NCI-H510A treated with DMSO at 0.1 percent for 48 hours (cell line): ENCODE data around the gene ATP5F1E.
"Not testable (repeated sequence)": the region's sequence is repeated elsewhere in the genome, so short reads cannot be mapped to it uniquely, and the experiment has no call there.

Experiments
- DNase-seq: peaks from one replicate; lab custom pipeline; 2025; lab: John Stamatoyannopoulos, UW

ATP5F1E gene

GRCh38 chr20:58988565-58988882, 43.6 kb downstream of the ATP5F1E start:
- DNase-seq, result no peak

GRCh38 chr20:58987790-58988564, 44.2 kb downstream of the ATP5F1E start:
- DNase-seq, result no peak

- DNase-seq, result no peak
Measured at GRCh38 chr20:58986968-58987517, 45.1 kb downstream of the ATP5F1E start.

GRCh38 chr20:58986286-58986967, 45.7 kb downstream of the ATP5F1E start:
- no peak for DNase-seq

- DNase-seq, result no peak
Measured at GRCh38 chr20:58985656-58986055, 46.5 kb downstream of the ATP5F1E start.

DNA sequence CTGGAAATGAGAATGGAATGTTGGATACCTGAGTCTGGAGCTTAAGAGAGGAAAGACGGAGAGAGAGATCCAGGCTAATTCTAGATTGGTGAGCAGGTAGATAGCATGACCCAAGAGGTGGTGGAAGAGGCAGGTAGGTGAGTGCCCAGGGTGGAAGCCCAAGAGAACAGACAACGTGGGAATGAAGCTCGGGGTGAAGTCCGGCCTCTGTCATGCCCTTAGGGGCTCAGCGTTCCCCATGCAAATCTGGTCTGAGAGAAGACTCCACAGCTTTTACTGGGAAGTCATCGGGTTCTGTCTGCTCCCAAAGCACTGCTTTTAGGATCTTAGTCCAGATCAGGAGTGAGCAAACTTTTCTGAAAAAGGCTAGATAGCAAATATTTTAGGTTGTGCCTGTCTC, 47.4 kb downstream of the ATP5F1E start:
- no peak for DNase-seq

- DNase-seq, result not testable (repeated sequence)
Measured at GRCh38 chr20:58983115-58983468, 49.0 kb downstream of the ATP5F1E start.

DNA sequence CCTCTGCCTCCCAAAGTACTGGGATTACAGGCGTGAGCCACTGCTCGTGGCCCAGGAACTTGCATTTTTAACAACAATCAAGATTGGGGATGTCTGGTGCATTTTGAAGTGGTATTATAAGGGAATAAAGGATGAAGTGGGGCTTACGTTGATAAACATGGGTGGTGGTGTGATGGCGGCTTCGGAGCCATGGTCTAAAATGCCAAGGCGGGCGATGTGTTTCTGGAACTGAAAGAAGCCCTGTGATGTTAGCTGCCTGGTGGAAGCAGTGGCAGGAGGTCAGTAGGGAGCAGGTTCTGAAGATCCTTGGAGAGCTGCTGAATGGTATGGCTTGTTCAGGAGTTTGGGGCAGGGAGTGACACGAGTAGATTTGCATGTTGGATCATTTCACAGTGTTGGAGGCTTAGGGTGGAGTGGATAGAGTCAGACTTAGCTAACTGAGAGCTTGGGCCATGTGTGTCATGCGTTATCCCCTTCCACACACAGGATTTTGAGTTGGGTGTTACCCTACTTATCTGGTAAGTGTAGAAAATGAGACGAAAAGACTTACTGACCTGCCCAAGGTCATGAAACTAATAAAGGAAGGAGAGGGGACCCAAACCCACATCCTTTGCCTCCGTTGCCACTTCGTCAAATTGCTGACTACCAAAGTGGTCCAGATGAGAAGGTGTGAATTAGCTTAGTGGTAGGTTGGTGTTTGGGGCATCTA, 49.6 kb downstream of the ATP5F1E start:
- no peak for DNase-seq

DNA sequence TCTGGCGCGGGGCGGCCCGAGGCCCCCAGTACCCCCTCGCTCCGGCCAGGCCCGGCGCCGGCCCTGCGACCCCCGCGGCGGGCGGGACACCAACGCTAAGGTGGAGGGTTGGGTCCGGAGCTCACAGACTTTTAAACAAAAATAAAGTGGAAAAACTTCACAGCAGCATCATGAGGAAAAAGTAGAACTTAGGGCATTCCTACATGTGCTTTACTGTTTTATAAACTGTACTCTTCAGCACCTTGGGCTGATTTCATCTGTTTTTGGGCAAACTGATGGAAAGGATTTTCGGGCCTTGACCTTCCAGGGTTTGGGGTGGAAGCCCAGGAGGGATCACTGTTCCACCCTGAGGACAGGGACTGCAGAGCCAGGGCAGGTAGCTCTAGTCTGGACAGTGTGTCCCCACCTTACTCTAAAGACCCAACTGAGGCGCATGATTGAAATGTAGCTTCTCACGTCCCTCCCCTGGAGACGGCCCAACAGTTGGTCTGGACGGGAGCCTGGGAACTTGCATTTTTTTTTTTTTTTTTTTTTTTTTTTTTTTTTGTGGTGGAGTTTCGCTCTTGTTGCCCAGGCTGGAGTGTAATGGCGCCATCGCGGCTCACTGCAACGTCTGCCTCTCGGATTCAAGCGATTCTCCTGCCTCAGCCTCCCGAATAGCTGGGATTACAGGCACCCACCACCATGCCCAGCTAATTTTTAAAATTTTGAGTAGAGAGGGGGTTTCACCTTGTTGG, 50.3 kb downstream of the ATP5F1E start:
- DNase-seq, result peak; percentile 26

DNA sequence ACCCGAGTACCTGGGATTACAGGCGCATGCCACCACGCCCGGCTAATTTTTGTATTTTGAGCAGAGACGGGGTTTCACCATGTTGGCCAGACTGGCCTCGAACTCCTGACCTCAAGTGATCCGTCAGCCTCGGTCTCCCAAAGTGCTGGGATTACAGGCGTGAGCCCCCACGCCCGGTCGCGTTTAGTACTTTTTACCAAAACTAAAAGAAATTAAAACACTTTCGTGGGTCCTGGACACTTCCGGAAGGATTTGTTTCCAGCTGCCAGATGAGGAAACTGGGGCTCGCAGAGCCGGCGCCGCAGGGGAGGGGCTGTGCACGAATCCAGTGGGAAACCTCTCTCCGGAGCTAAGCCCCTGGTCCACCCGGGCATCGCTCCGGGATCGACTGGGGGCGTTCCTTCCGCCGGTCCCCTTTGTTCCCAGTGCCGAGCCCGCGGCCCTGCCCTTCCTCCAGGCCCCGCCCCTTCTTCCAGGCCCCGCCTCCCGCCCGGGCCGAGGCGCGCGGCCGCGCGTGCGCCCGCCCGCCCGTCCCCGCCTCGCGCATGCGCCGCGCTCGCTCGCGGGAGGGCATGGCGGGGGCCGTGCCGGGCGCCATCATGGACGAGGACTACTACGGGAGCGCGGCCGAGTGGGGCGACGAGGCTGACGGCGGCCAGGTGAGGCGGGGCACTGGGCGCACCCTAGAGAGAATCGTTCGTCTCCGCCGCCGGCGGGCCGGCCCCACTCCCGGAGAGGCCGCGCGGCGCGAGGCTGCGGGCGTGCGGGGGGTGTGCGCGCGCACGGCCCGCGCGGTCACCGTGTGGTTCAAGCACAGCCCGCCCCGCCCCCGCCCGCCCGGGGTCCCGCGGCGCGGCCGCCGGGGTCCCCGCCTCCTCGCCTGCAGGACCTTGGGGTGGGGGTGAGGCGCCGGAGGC, 51.2 kb downstream of the ATP5F1E start, which contains the start of gene NELFCD:
NELFCD (plus strand) TSS at position 546 of the 917 bp plus-strand sequence; CDS start at position 600, 54 bp downstream.
- DNase-seq, result peak; percentile 62

DNA sequence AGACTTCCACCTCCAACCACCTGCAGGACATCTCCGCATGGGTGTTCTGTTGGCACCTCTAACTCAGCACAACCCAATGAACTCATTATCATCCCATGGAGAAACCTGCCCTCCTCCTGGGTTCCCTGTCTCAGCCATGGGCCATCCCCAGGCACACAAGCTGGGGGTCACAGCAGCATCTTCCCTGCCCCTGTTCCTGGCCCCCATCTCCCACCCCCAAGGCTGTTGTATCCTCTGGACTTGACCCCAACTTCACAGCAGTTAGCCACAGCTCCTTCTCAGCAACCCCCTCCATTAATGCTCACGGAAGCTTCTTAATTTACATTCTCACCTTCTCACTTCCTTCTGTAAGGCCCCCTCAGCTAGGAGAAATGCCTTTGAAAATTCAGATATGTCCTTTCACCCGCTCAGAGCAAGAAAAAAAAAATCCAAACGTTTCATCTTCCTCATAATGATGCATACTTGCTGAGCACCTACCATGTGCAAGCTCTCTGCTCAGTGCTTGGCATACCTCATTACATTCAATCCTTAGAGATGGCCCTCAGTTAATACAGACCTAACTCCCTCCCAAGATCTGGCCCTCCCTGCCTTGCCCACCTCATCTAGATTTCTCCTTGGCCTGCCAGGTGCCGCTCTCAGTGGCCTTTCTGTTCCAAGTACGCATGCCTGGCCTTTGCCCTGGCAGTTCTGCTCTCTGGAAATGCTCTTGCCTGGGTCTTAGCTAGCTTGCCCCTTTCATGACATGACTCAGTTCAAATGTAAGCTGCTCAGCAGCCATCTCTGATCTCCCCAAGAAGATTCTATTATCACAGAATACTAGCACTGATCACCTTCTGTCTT, 53.6 kb downstream of the ATP5F1E start:
- no peak for DNase-seq

DNA sequence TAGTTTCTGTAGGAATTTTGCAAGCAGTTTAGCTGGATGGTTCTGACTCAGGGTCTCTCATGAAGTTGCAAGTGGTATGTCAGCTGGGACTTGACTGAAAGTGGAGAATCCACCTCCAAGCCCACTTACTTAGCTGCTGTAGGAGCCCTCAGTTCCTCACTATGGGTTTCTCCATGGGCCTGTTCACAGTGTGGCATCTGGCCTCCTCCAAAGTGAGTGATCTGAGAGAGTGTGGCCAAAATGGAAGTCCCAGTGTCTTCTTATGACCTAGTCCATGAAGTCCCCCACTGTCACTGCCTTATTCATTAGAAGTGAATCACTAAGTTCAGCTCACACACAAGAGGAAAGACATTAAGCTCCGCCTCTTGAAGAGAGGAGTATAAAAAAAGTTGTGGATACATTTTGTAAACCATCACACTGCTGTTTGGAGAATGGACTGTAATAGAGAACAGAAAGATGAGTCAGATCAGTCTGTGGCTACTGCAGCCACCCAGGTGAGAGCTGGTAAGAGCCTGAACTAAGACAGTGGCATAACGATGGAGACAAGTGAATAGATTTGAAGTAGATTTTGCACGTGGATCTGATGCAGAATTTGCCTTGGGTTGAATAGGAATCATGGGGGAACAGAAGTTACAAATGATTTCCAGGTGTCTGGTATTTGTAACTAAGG, 55.9 kb downstream of the ATP5F1E start:
- no peak for DNase-seq
